ENCODE data around the gene DCAF12. TPM values are rescaled to one million over a fixed set of nuclear protein-coding genes. Genes with fewer than 3 reads are reported as not detected.
A peak's percentile ranks its signal among the peaks of the same experiment; 100 is the strongest.

The DCAF12 gene
- total and polyA plus RNA-seq, 4 donors: 8.4 to 120 (median 16.0) TPM

- H3K9me3 ChIP-seq (ENCODE audit: control insufficient read depth in 4 of 4, low read length in 3 of 4): no peaks in the 10 kb centered on the region
- no peak overlapping the region for H3K4me3 ChIP-seq (ENCODE audit: low read depth in 1 of 3, low read length in 3 of 3)
- no peaks in the 10 kb centered on the region for H3K27me3 ChIP-seq (ENCODE audit: control insufficient read depth in 4 of 4, insufficient read depth in 4 of 4, low read length in 3 of 4)
- no peak overlapping the region for H3K27ac ChIP-seq (ENCODE audit: low read depth in 1 of 2, low read length in 2 of 2)
- WGBS: 79% methylated on average over 6 of the region's 6 CpGs
- no peak for TF ChIP-seq REST (IDR thresholded peaks at IDR 0.05)
- H3K9ac ChIP-seq (ENCODE audit: low read depth in 1 of 2, low read length in 2 of 2): no peak overlapping the region
- H3K4me1 ChIP-seq (ENCODE audit: control insufficient read depth in 4 of 4, insufficient read depth in 4 of 4, low read length in 3 of 4): no peaks in the 10 kb centered on the region
- H3K36me3 ChIP-seq (ENCODE audit: control insufficient read depth in 4 of 4, insufficient read depth in 3 of 4, low read depth in 1 of 4, low read length in 3 of 4): no peaks in the 10 kb centered on the region
- DNase-seq (ENCODE audit: low spot score): no peak
Observed at GRCh38 chr9:34169125-34169524, 42.6 kb upstream of the DCAF12 start.

- no peak overlapping the region for H3K27ac ChIP-seq (ENCODE audit: low read depth in 1 of 2, low read length in 2 of 2)
- WGBS: 91% methylated on average over 3 of the region's 3 CpGs
- H3K4me3 ChIP-seq (ENCODE audit: low read depth in 1 of 3, low read length in 3 of 3): no peak overlapping the region
- H3K27me3 ChIP-seq (ENCODE audit: control insufficient read depth in 4 of 4, insufficient read depth in 4 of 4, low read length in 3 of 4): no peaks in the 10 kb centered on the region
- H3K36me3 ChIP-seq (ENCODE audit: control insufficient read depth in 4 of 4, insufficient read depth in 3 of 4, low read depth in 1 of 4, low read length in 3 of 4): no peaks in the 10 kb centered on the region
- no peaks in the 10 kb centered on the region for H3K9me3 ChIP-seq (ENCODE audit: control insufficient read depth in 4 of 4, low read length in 3 of 4)
- TF ChIP-seq NR2F2 (IDR thresholded peaks at IDR 0.05): no peak
- no peak for TF ChIP-seq ZBTB33 (IDR thresholded peaks at IDR 0.05)
- TF ChIP-seq RAD21 (IDR thresholded peaks at IDR 0.05): no peak
- TF ChIP-seq FOXA2 (IDR thresholded peaks at IDR 0.05): no peak
- no peak for TF ChIP-seq RXRA (IDR thresholded peaks at IDR 0.05)
- TF ChIP-seq JUND (IDR thresholded peaks at IDR 0.05): no peak
- TF ChIP-seq FOXA1 (IDR thresholded peaks at IDR 0.05): no peak
- no peak for TF ChIP-seq SP1 (IDR thresholded peaks at IDR 0.05)
- TF ChIP-seq TAF1 (conservative IDR thresholded peaks at IDR 0.05): no peak
- H3K9ac ChIP-seq (ENCODE audit: low read depth in 1 of 2, low read length in 2 of 2): no peak overlapping the region
- no peaks in the 10 kb centered on the region for H3K4me1 ChIP-seq (ENCODE audit: control insufficient read depth in 4 of 4, insufficient read depth in 4 of 4, low read length in 3 of 4)
- no peak for DNase-seq (ENCODE audit: low spot score)
Observed at GRCh38 chr9:34163434-34163833, 36.9 kb upstream of the DCAF12 start.

GRCh38 chr9:34158362-34158869 lies 31.9 kb upstream of the DCAF12 start:
- Histone ChIP-seq H3K27ac (ENCODE audit: low read depth in 1 of 2, low read length in 2 of 2) (no peak overlapping the region), H3K4me1 (ENCODE audit: control insufficient read depth in 4 of 4, insufficient read depth in 4 of 4, low read length in 3 of 4) (no peaks in the 10 kb centered on the region), H3K36me3 (ENCODE audit: control insufficient read depth in 4 of 4, insufficient read depth in 3 of 4, low read depth in 1 of 4, low read length in 3 of 4) (no peaks in the 10 kb centered on the region), H3K27me3 (ENCODE audit: control insufficient read depth in 4 of 4, insufficient read depth in 4 of 4, low read length in 3 of 4) (no peaks in the 10 kb centered on the region), H3K9ac (ENCODE audit: low read depth in 1 of 2, low read length in 2 of 2) (no peak overlapping the region), H3K4me3 (ENCODE audit: low read depth in 1 of 3, low read length in 3 of 3) (no peak overlapping the region), H3K9me3 (ENCODE audit: control insufficient read depth in 4 of 4, low read length in 3 of 4) (no peaks in the 10 kb centered on the region)
- 80% methylated on average over 6 of the region's 6 CpGs for WGBS
- TF ChIP-seq RXRA (IDR thresholded peaks at IDR 0.05) (peak in 1 of 2 donors; percentile 23), SP1 (IDR thresholded peaks at IDR 0.05) (no peak)
- no peak for DNase-seq (ENCODE audit: low spot score)

Data from liver (tissue), 9 donors.